HepG2 (cell line): ENCODE results near the gene LRRC45. TPM values are rescaled to one million over a fixed set of nuclear protein-coding genes. Genes with fewer than 3 reads are reported as not detected.
A peak's percentile ranks its signal among the peaks of the same experiment; 100 is the strongest.

Experiments
- HNRNPLL ChIP-seq: fragments of 200-400 bp; formaldehyde crosslinking; IDR thresholded peaks from 2 replicates; pipeline ENCODE4 v1.6.1; 2017; ENCODE audit warnings: mild to moderate bottlenecking, low read depth, low read length; ENCODE audit not compliant: poor library complexity, severe bottlenecking
- IRF2 ChIP-seq: IDR thresholded peaks from 2 replicates; pipeline ENCODE4 v1.6.1; 2018; ENCODE audit warnings: missing genetic modification reagents, missing compliant biosample characterization
- NR2C2 ChIP-seq: sonication (generic); formaldehyde crosslinking; IDR thresholded peaks from 2 replicates; pipeline ENCODE4 v1.4.0; 2020; ENCODE audit warnings: missing genetic modification reagents, mild to moderate bottlenecking, moderate library complexity, borderline replicate concordance
- POLR2AphosphoS5 ChIP-seq: IDR thresholded peaks from 2 replicates; pipeline ENCODE4 v1.6.1; 2012; ENCODE audit warnings: low read depth, low read length
- PRPF4 ChIP-seq: fragments of 200-400 bp; formaldehyde crosslinking; IDR thresholded peaks from 2 replicates; pipeline ENCODE4 v1.6.1; 2016; ENCODE audit warnings: low read length, low read depth; ENCODE audit not compliant: poor library complexity, severe bottlenecking
- RELA ChIP-seq: sonication (generic); formaldehyde crosslinking; IDR thresholded peaks from 2 replicates; pipeline ENCODE4 v1.4.0; 2020; ENCODE audit warnings: missing genetic modification reagents
- RXRB ChIP-seq: IDR thresholded peaks from 2 replicates; pipeline ENCODE4 v1.6.1; 2016; ENCODE audit warnings: borderline replicate concordance, missing genetic modification reagents, missing compliant biosample characterization
- SP1 ChIP-seq, 2 experiments: fragments of 450-650 bp in 1 of 2; sonication (generic) in 1 of 2; formaldehyde crosslinking in 1 of 2; IDR thresholded peaks; 2 replicates each; pipeline versions ENCODE4 v1.4.0 to v1.6.1; 2016 to 2020; ENCODE audit warnings: missing genetic modification reagents in 1 of 2
- SRSF1 ChIP-seq: fragments of 200-400 bp; formaldehyde crosslinking; optimal IDR thresholded peaks from 2 replicates; pipeline ENCODE3; 2017; ENCODE audit warnings: mild to moderate bottlenecking, low read depth, low read length, moderate library complexity
- TAF15 ChIP-seq: fragments of 200-400 bp; formaldehyde crosslinking; IDR thresholded peaks from one replicate; pipeline ENCODE4 v1.6.1; 2018; ENCODE audit warnings: mild to moderate bottlenecking, low read depth, low read length; ENCODE audit not compliant: poor library complexity, severe bottlenecking
- ZBTB20 ChIP-seq: sonication (generic); formaldehyde crosslinking; IDR thresholded peaks from 2 replicates; pipeline ENCODE4 v1.8.1; 2023; ENCODE audit warnings: missing genetic modification reagents, low read depth, mild to moderate bottlenecking, borderline replicate concordance
- ZNF225 ChIP-seq: sonication (generic); formaldehyde crosslinking; IDR thresholded peaks from 2 replicates; pipeline ENCODE4 v1.4.0; 2020; ENCODE audit warnings: mild to moderate bottlenecking, missing genetic modification reagents
- ZNF24 ChIP-seq: fragments of 450-650 bp; IDR thresholded peaks from 2 replicates; pipeline ENCODE4 v1.6.1; 2017; ENCODE audit warnings: antibody characterized with exemption, mild to moderate bottlenecking
- ZNF253 ChIP-seq: sonication (generic); formaldehyde crosslinking; IDR thresholded peaks from 2 replicates; pipeline ENCODE4 v1.8.0; 2022; ENCODE audit warnings: mild to moderate bottlenecking, missing genetic modification reagents, borderline replicate concordance
- ZNF547 ChIP-seq: sonication (generic); formaldehyde crosslinking; IDR thresholded peaks from 2 replicates; pipeline ENCODE4 v1.5.1; 2020; ENCODE audit warnings: mild to moderate bottlenecking, missing genetic modification reagents
- ZNF619 ChIP-seq: sonication (generic); formaldehyde crosslinking; IDR thresholded peaks from 2 replicates; pipeline ENCODE4 v1.4.0; 2020; ENCODE audit warnings: mild to moderate bottlenecking, missing genetic modification reagents
- ZNF660 ChIP-seq: sonication (generic); formaldehyde crosslinking; IDR thresholded peaks from 2 replicates; pipeline ENCODE4 v1.5.1; 2020; ENCODE audit warnings: mild to moderate bottlenecking, low read depth, missing genetic modification reagents, borderline replicate concordance
- polyA plus RNA-seq, 8 experiments: library from polyadenylated mRNA; depleted of rRNA in 3 of 8; stranded (reverse) in 7 of 8; unstranded in 1 of 8; fragments of >200 nt; fragmentation: Illumina TruSeq in 4 of 8; extraction: Trizol in 4 of 8; gene quantifications; 2 replicates each; pipeline versions ENCODE4 v1.2.1 to v1.2.3, GENCODE V29; 2011 to 2016; ENCODE audit warnings: low read depth in 4 of 8, missing spikeins in 1 of 8, mixed read lengths in 1 of 8; ENCODE audit not compliant: insufficient read depth in 1 of 8
- total RNA-seq, 5 experiments: library from RNA; depleted of rRNA; stranded (reverse); fragments of >200 nt; fragmentation: Illumina TruSeq; extraction: Trizol; gene quantifications; 2 replicates each; pipeline ENCODE4 v1.2.3, GENCODE V29; 2016; ENCODE audit warnings: low read depth in 1 of 5
- TF ChIP-seq, protein P1 (sequence below): sonication (generic); formaldehyde crosslinking; IDR thresholded peaks from 2 replicates; pipeline ENCODE4 v1.8.0; 2022; ENCODE audit warnings: mild to moderate bottlenecking, missing genetic modification reagents, borderline replicate concordance
- TF ChIP-seq, protein P2 (sequence below): sonication (generic); formaldehyde crosslinking; IDR thresholded peaks from 2 replicates; pipeline ENCODE4 v1.5.1; 2020; ENCODE audit warnings: missing genetic modification reagents, mild to moderate bottlenecking, borderline replicate concordance
- TF ChIP-seq, protein P3 (sequence below): sonication (generic); formaldehyde crosslinking; IDR thresholded peaks from 2 replicates; pipeline ENCODE4 v1.4.0; 2020; ENCODE audit warnings: missing genetic modification reagents, low read depth, mild to moderate bottlenecking, borderline replicate concordance
- TF ChIP-seq, protein P4 (sequence below): sonication (generic); formaldehyde crosslinking; IDR thresholded peaks from 2 replicates; pipeline ENCODE4 v1.4.0; 2020; ENCODE audit warnings: low read depth, mild to moderate bottlenecking, missing genetic modification reagents

The LRRC45 gene
- total and polyA plus RNA-seq, 2 of the 13 experiments (the other 11 are each of a cell fraction or from before 2014, with no cell fraction given) = 11.6 to 48.1 TPM

GRCh38 chr17:81996757-81997441, 26.2 kb upstream of the LRRC45 start (continued):
- TF ChIP-seq, protein P1, sequence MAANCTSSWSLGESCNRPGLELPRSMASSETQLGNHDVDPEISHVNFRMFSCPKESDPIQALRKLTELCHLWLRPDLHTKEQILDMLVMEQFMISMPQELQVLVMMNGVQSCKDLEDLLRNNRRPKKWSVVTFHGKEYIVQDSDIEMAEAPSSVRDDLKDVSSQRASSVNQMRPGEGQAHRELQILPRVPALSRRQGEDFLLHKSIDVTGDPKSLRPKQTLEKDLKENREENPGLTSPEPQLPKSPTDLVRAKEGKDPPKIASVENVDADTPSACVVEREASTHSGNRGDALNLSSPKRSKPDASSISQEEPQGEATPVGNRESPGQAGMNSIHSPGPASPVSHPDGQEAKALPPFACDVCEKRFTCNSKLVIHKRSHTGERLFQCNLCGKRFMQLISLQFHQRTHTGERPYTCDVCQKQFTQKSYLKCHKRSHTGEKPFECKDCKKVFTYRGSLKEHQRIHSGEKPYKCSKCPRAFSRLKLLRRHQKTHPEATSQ (CRISPR knock-in tag) = 0 out of 2 replicates have a peak, but pooled peaks have one; percentile 35
- TF ChIP-seq, protein P2, sequence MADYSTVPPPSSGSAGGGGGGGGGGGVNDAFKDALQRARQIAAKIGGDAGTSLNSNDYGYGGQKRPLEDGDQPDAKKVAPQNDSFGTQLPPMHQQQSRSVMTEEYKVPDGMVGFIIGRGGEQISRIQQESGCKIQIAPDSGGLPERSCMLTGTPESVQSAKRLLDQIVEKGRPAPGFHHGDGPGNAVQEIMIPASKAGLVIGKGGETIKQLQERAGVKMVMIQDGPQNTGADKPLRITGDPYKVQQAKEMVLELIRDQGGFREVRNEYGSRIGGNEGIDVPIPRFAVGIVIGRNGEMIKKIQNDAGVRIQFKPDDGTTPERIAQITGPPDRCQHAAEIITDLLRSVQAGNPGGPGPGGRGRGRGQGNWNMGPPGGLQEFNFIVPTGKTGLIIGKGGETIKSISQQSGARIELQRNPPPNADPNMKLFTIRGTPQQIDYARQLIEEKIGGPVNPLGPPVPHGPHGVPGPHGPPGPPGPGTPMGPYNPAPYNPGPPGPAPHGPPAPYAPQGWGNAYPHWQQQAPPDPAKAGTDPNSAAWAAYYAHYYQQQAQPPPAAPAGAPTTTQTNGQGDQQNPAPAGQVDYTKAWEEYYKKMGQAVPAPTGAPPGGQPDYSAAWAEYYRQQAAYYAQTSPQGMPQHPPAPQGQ (CRISPR knock-in tag) = no peak
- TF ChIP-seq IRF2 (CRISPR knock-in tag) = 0 out of 2 replicates have a peak, but pooled peaks have one; percentile 17
- no peak for TF ChIP-seq RELA
- TF ChIP-seq, protein P3, sequence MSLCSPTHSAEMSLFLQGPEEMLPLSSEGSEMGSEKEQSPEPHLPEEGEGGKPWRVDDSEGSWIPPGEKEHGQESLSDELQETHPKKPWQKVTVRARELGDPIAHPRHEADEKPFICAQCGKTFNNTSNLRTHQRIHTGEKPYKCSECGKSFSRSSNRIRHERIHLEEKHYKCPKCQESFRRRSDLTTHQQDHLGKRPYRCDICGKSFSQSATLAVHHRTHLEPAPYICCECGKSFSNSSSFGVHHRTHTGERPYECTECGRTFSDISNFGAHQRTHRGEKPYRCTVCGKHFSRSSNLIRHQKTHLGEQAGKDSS (CRISPR knock-in tag) = peak; percentile 79; the same call in 1 of the 2 replicates
- TF ChIP-seq RXRB = 0 out of 2 replicates have a peak, but pooled peaks have one; percentile 18
- TF ChIP-seq HNRNPLL = peak; percentile 26
- peak; percentile 69 for TF ChIP-seq SRSF1
- peak; percentile 62; the same call in 1 of the 2 replicates for TF ChIP-seq NR2C2 (CRISPR knock-in tag)
- TF ChIP-seq SP1 (IDR thresholded peaks at IDR 0.05) = no peak
- TF ChIP-seq SP1 (CRISPR knock-in tag; IDR thresholded peaks at IDR 0.05) = peak; percentile 43; the same call in 1 of the 2 replicates
- peak; percentile 31 for TF ChIP-seq POLR2AphosphoS5
- 0 out of 2 replicates have a peak, but pooled peaks have one; percentile 74 for TF ChIP-seq ZNF253 (CRISPR knock-in tag)
- TF ChIP-seq ZNF225 = peak; percentile 68; the same call in 1 of the 2 replicates
- peak; percentile 70 for TF ChIP-seq PRPF4
- peak; percentile 16; the same call in 1 of the 2 replicates for TF ChIP-seq ZNF547 (CRISPR knock-in tag)
- TF ChIP-seq, protein P4, sequence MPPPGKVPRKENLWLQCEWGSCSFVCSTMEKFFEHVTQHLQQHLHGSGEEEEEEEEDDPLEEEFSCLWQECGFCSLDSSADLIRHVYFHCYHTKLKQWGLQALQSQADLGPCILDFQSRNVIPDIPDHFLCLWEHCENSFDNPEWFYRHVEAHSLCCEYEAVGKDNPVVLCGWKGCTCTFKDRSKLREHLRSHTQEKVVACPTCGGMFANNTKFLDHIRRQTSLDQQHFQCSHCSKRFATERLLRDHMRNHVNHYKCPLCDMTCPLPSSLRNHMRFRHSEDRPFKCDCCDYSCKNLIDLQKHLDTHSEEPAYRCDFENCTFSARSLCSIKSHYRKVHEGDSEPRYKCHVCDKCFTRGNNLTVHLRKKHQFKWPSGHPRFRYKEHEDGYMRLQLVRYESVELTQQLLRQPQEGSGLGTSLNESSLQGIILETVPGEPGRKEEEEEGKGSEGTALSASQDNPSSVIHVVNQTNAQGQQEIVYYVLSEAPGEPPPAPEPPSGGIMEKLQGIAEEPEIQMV (CRISPR knock-in tag) = peak; percentile 15; the same call in 1 of the 2 replicates
- TF ChIP-seq TAF15 = peak; percentile 68
- 0 out of 2 replicates have a peak, but pooled peaks have one; percentile 37 for TF ChIP-seq ZNF619 (CRISPR knock-in tag)
- TF ChIP-seq ZNF660 (CRISPR knock-in tag) = no peak
- 0 out of 2 replicates have a peak, but pooled peaks have one; percentile 43 for TF ChIP-seq ZBTB20 (CRISPR knock-in tag)
- no peak for TF ChIP-seq ZNF24
